Mucosa of stomach (tissue), 1 donor: ENCODE results near the gene ZNF526.

Experiments
- H3K27me3 ChIP-seq: one replicate; pipeline ENCODE4 v1.7.0; 2013; ENCODE audit warnings: mild to moderate bottlenecking, low read length; ENCODE audit not compliant: control insufficient read depth, insufficient read depth
- H3K36me3 ChIP-seq: one replicate; pipeline ENCODE4 v1.7.0; 2013; ENCODE audit warnings: low read length; ENCODE audit not compliant: control insufficient read depth, insufficient read depth
- H3K4me1 ChIP-seq: one replicate; pipeline ENCODE4 v1.7.0; 2013; ENCODE audit warnings: mild to moderate bottlenecking, low read length; ENCODE audit not compliant: control insufficient read depth, insufficient read depth
- H3K4me3 ChIP-seq: one replicate; pipeline ENCODE4 v1.7.0; 2013; ENCODE audit warnings: low read length
- H3K9ac ChIP-seq: one replicate; pipeline ENCODE4 v1.7.0; 2013; ENCODE audit warnings: mild to moderate bottlenecking, low read length, moderate library complexity
- H3K9me3 ChIP-seq: one replicate; pipeline ENCODE4 v1.7.0; 2013; ENCODE audit warnings: mild to moderate bottlenecking, low read length, moderate library complexity; ENCODE audit not compliant: control insufficient read depth
- donor health status: Pancreatic carcinoma.

The ZNF526 gene

GRCh38 chr19:42184401-42184861, 35.7 kb upstream of the ZNF526 start:
- Histone ChIP-seq H3K4me3 (no peak overlapping the region), H3K4me1 (peaks cover 7% of the 10 kb centered on the region), H3K27me3 (peaks cover 17% of the 10 kb centered on the region), H3K9me3 (no peaks in the 10 kb centered on the region), H3K9ac (no peak overlapping the region), H3K36me3 (no peaks in the 10 kb centered on the region)

- peaks cover 8% of the 10 kb centered on the region for H3K27me3 ChIP-seq
- H3K36me3 ChIP-seq: no peaks in the 10 kb centered on the region
- peaks cover 7% of the 10 kb centered on the region for H3K4me1 ChIP-seq
- H3K4me3 ChIP-seq: no peak overlapping the region
- no peaks in the 10 kb centered on the region for H3K9me3 ChIP-seq
- H3K9ac ChIP-seq: no peak overlapping the region
Observed at GRCh38 chr19:42185277-42185676, 34.8 kb upstream of the ZNF526 start.

GRCh38 chr19:42188665-42189064, 31.4 kb upstream of the ZNF526 start:
- Histone ChIP-seq H3K9me3 (no peaks in the 10 kb centered on the region), H3K4me1 (peaks cover 28% of the 10 kb centered on the region), H3K4me3 (no peak overlapping the region), H3K9ac (no peak overlapping the region), H3K36me3 (no peaks in the 10 kb centered on the region), H3K27me3 (no peaks in the 10 kb centered on the region)

GRCh38 chr19:42189133-42189532, 31.0 kb upstream of the ZNF526 start:
- Histone ChIP-seq H3K9ac (no peak overlapping the region), H3K36me3 (no peaks in the 10 kb centered on the region), H3K4me1 (peaks cover 28% of the 10 kb centered on the region), H3K9me3 (no peaks in the 10 kb centered on the region), H3K27me3 (no peaks in the 10 kb centered on the region), H3K4me3 (no peak overlapping the region)

- Histone ChIP-seq H3K9ac (no peak overlapping the region), H3K4me3 (no peak overlapping the region), H3K36me3 (no peaks in the 10 kb centered on the region), H3K9me3 (no peaks in the 10 kb centered on the region), H3K27me3 (no peaks in the 10 kb centered on the region), H3K4me1 (peaks cover 25% of the 10 kb centered on the region)
Observed at GRCh38 chr19:42191330-42191729, 28.8 kb upstream of the ZNF526 start.

- Histone ChIP-seq H3K9me3 (no peaks in the 10 kb centered on the region), H3K4me3 (no peak overlapping the region), H3K36me3 (no peaks in the 10 kb centered on the region), H3K4me1 (peaks cover 28% of the 10 kb centered on the region), H3K27me3 (no peaks in the 10 kb centered on the region), H3K9ac (no peak overlapping the region)
Observed at GRCh38 chr19:42191855-42192254, 28.3 kb upstream of the ZNF526 start.

- Histone ChIP-seq H3K9me3 (no peaks in the 10 kb centered on the region), H3K4me1 (peaks cover 37% of the 10 kb centered on the region), H3K36me3 (no peaks in the 10 kb centered on the region), H3K27me3 (no peaks in the 10 kb centered on the region), H3K9ac (no peak overlapping the region), H3K4me3 (no peak overlapping the region)
Observed at GRCh38 chr19:42193294-42193693, 26.8 kb upstream of the ZNF526 start.

GRCh38 chr19:42193706-42194105, 26.4 kb upstream of the ZNF526 start:
- Histone ChIP-seq H3K9ac (no peak overlapping the region), H3K4me1 (peaks cover 37% of the 10 kb centered on the region), H3K27me3 (no peaks in the 10 kb centered on the region), H3K4me3 (no peak overlapping the region), H3K9me3 (no peaks in the 10 kb centered on the region), H3K36me3 (no peaks in the 10 kb centered on the region)

GRCh38 chr19:42196011-42197001, 23.8 kb upstream of the ZNF526 start:
- no peak overlapping the region for H3K9ac ChIP-seq
- peaks cover 39% of the 10 kb centered on the region for H3K4me1 ChIP-seq

GRCh38 chr19:42197375-42197817, 22.7 kb upstream of the ZNF526 start:
- no peaks in the 10 kb centered on the region for H3K9me3 ChIP-seq
- no peaks in the 10 kb centered on the region for H3K27me3 ChIP-seq
- peaks cover 8% of the 10 kb centered on the region for H3K36me3 ChIP-seq
- H3K4me3 ChIP-seq: no peak overlapping the region
- peaks cover 29% of the 10 kb centered on the region for H3K4me1 ChIP-seq
- no peak overlapping the region for H3K9ac ChIP-seq

More at GRCh38 chr19:42196011-42197001, 23.8 kb upstream of the ZNF526 start:
- no peaks in the 10 kb centered on the region for H3K9me3 ChIP-seq
- no peaks in the 10 kb centered on the region for H3K36me3 ChIP-seq
- H3K27me3 ChIP-seq: no peaks in the 10 kb centered on the region
- no peak overlapping the region for H3K4me3 ChIP-seq

- peaks cover 23% of the 10 kb centered on the region for H3K4me1 ChIP-seq
- no peak overlapping the region for H3K4me3 ChIP-seq
- peaks cover 15% of the 10 kb centered on the region for H3K36me3 ChIP-seq
- H3K27me3 ChIP-seq: no peaks in the 10 kb centered on the region
- no peaks in the 10 kb centered on the region for H3K9me3 ChIP-seq
- no peak overlapping the region for H3K9ac ChIP-seq
Observed at GRCh38 chr19:42198676-42199439, 21.3 kb upstream of the ZNF526 start.
